GM21381 (cell line): ENCODE data around the gene PRRG2.
"Not testable (repeated sequence)": the region's sequence is repeated elsewhere in the genome, so short reads cannot be mapped to it uniquely, and the experiment has no call there.

Experiments used
- ATAC-seq: cut with Tn5 transposase; IDR thresholded peaks from one replicate; pipeline ENCODE4 v1.9.1; 2021; ENCODE audit warnings: mild to moderate bottlenecking, moderate library complexity; ENCODE audit not compliant: unreplicated experiment

Gene PRRG2

GRCh38 chr19:49599378-49600295 lies 18.5 kb downstream of the PRRG2 start:
- no peak for ATAC-seq

GRCh38 chr19:49601482-49602038 lies 20.4 kb downstream of the PRRG2 start:
- no peak for ATAC-seq

GRCh38 chr19:49602806-49603205 lies 21.7 kb downstream of the PRRG2 start:
- no peak for ATAC-seq

GRCh38 chr19:49605605-49606004 lies 24.5 kb downstream of the PRRG2 start:
- no peak for ATAC-seq

- ATAC-seq = no peak
Observed at GRCh38 chr19:49609499-49610092, 28.5 kb downstream of the PRRG2 start.

GRCh38 chr19:49613374-49613773 lies 32.3 kb downstream of the PRRG2 start:
- ATAC-seq = no peak

GRCh38 chr19:49614096-49614833 lies 33.1 kb downstream of the PRRG2 start:
- no peak for ATAC-seq

- no peak for ATAC-seq
Observed at GRCh38 chr19:49615861-49616260, 34.7 kb downstream of the PRRG2 start.

- ATAC-seq = no peak
Observed at GRCh38 chr19:49616532-49616931, 35.4 kb downstream of the PRRG2 start.

GRCh38 chr19:49616945-49617344 lies 35.8 kb downstream of the PRRG2 start:
- no peak for ATAC-seq

- ATAC-seq = not testable (repeated sequence)
Observed at GRCh38 chr19:49617860-49618259, 36.7 kb downstream of the PRRG2 start.

GRCh38 chr19:49624967-49625910 lies 44.1 kb downstream of the PRRG2 start:
- no peak for ATAC-seq

GRCh38 chr19:49626226-49626625 lies 45.1 kb downstream of the PRRG2 start:
- no peak for ATAC-seq

- no peak for ATAC-seq
Observed at GRCh38 chr19:49629659-49630058, 48.5 kb downstream of the PRRG2 start.

- no peak for ATAC-seq
Observed at GRCh38 chr19:49631014-49631588, 50.0 kb downstream of the PRRG2 start.

- ATAC-seq = no peak
Observed at GRCh38 chr19:49631610-49632192, 50.6 kb downstream of the PRRG2 start.

GRCh38 chr19:49632576-49632975 lies 51.5 kb downstream of the PRRG2 start:
- ATAC-seq = no peak

GRCh38 chr19:49633273-49633672 lies 52.2 kb downstream of the PRRG2 start:
- ATAC-seq = not testable (repeated sequence)

GRCh38 chr19:49635530-49636232 lies 54.6 kb downstream of the PRRG2 start:
- ATAC-seq = no peak
